ENCODE results near the gene ERF. TPM values are rescaled to one million over a fixed set of nuclear protein-coding genes. Genes with fewer than 3 reads are reported as not detected.
A peak's percentile ranks its signal among the peaks of the same experiment; 100 is the strongest.

ERF gene
- total RNA-seq, 1 experiment from 2014 or later: 96.1 TPM

DNA sequence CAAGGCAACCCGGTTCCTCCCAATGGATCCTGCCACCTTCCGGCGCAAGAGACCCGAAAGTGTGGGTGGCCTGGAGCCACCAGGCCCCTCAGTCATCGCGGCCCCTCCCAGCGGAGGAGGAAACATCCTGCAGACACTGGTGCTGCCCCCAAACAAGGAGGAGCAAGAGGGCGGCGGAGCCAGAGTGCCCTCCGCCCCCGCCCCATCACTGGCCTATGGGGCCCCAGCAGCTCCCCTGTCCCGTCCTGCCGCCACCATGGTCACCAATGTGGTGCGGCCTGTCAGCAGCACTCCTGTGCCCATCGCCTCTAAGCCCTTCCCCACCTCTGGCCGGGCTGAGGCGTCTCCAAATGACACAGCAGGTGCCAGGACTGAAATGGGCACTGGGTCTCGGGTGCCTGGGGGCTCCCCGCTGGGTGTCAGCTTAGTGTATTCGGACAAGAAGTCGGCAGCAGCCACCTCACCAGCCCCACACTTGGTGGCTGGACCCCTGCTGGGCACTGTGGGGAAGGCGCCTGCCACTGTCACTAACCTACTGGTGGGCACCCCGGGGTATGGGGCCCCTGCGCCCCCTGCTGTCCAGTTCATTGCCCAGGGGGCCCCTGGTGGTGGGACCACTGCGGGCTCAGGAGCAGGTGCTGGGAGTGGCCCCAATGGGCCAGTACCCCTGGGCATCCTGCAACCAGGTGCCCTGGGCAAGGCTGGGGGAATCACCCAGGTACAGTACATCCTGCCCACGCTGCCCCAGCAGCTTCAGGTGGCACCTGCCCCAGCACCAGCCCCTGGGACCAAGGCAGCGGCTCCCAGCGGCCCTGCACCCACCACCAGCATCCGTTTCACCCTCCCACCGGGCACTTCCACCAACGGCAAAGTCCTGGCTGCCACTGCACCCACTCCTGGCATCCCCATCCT lies 35.9 kb upstream of the ERF start:
- H3K79me2 ChIP-seq (ENCODE audit: insufficient read depth, low read length): peaks cover 5% of the 10 kb centered on the region; the same call in 1 of the 2 replicates
- TF ChIP-seq, protein P1, sequence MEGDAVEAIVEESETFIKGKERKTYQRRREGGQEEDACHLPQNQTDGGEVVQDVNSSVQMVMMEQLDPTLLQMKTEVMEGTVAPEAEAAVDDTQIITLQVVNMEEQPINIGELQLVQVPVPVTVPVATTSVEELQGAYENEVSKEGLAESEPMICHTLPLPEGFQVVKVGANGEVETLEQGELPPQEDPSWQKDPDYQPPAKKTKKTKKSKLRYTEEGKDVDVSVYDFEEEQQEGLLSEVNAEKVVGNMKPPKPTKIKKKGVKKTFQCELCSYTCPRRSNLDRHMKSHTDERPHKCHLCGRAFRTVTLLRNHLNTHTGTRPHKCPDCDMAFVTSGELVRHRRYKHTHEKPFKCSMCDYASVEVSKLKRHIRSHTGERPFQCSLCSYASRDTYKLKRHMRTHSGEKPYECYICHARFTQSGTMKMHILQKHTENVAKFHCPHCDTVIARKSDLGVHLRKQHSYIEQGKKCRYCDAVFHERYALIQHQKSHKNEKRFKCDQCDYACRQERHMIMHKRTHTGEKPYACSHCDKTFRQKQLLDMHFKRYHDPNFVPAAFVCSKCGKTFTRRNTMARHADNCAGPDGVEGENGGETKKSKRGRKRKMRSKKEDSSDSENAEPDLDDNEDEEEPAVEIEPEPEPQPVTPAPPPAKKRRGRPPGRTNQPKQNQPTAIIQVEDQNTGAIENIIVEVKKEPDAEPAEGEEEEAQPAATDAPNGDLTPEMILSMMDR (IDR thresholded peaks at IDR 0.05 in 2 of 3, conservative IDR thresholded peaks at IDR 0.05 in 1 of 3; ENCODE audit: borderline replicate concordance in 1 of 3, insufficient read depth in 1 of 3, low read depth in 2 of 3, low read length in 2 of 3): peak; percentile 78 to 91 (median 86)
- TF ChIP-seq JUND (IDR thresholded peaks at IDR 0.05): no peak
- H3K27me3 ChIP-seq (ENCODE audit: insufficient read depth, low read length): no peaks in the 10 kb centered on the region
- ATAC-seq (peak; percentile 79), DNase-seq (ENCODE audit: low read depth, low spot score) (no peak)
- no peak overlapping the region for H2AFZ ChIP-seq (ENCODE audit: low read depth, low read length, poor library complexity, severe bottlenecking)
- no TSS peak for BruUV-seq (replicated peaks)
- ChIA-PET CTCF (interaction anchor here (4.2 kb wide), 1 partner anchor 45 kb away, joined by 17 read pairs; no protein-coding TSS in a partner anchor), POLR2A (no interaction called here), RAD21 (ENCODE audit: low non-redundant PET in 1 of 2, low total read pairs in 2 of 2, uncharacterized antibody in 2 of 2, unreplicated experiment in 2 of 2) (no interaction called here)
- no peaks in the 10 kb centered on the region for H3K9me3 ChIP-seq (ENCODE audit: control insufficient read depth in 1 of 2, insufficient read depth in 1 of 2, low read depth in 1 of 2, low read length in 2 of 2)
- H3K9me2 ChIP-seq (ENCODE audit: insufficient read depth): no peaks in the 10 kb centered on the region
- no peak overlapping the region for H3K4me3 ChIP-seq (replicated peaks in 1 of 2; ENCODE audit: low read depth in 1 of 2, low read length in 2 of 2)
- intact Hi-C loops (cut with micrococcal nuclease): no loop called here
- peaks cover 6 to 27% of the 10 kb centered on the region in 2 experiments; a peak in 3 of 4 replicates for H3K4me1 ChIP-seq (ENCODE audit: control insufficient read depth in 1 of 2, insufficient read depth in 2 of 2, low read length in 2 of 2)
- H3K9ac ChIP-seq (ENCODE audit: low read length): no peak overlapping the region
- H3K36me3 ChIP-seq (ENCODE audit: control insufficient read depth in 1 of 2, insufficient read depth in 2 of 2, low read length in 2 of 2): peaks cover 18 to 21% of the 10 kb centered on the region in 2 experiments
- peak overlapping the region; percentile 35; the same call in 1 of the 2 replicates for H3K27ac ChIP-seq (ENCODE audit: low read depth, low read length)
- no peaks in the 10 kb centered on the region for H4K20me1 ChIP-seq (ENCODE audit: insufficient read depth)
- H3K4me2 ChIP-seq (ENCODE audit: low read length): no peak overlapping the region; the same call in 1 of the 2 replicates

- H3K9ac ChIP-seq (ENCODE audit: low read length): no peak overlapping the region
- peaks cover 9 to 31% of the 10 kb centered on the region in 2 experiments; a peak in 3 of 4 replicates for H3K4me1 ChIP-seq (ENCODE audit: control insufficient read depth in 1 of 2, insufficient read depth in 2 of 2, low read length in 2 of 2)
- no peak overlapping the region for H3K4me2 ChIP-seq (ENCODE audit: low read length)
- no peak overlapping the region; the same call in 1 of the 2 replicates for H3K27ac ChIP-seq (ENCODE audit: low read depth, low read length)
- no peaks in the 10 kb centered on the region for H3K27me3 ChIP-seq (ENCODE audit: insufficient read depth, low read length)
- no peak for DNase-seq (ENCODE audit: low read depth, low spot score)
- ATAC-seq: no peak
- no peaks in the 10 kb centered on the region for H3K9me3 ChIP-seq (ENCODE audit: control insufficient read depth in 1 of 2, insufficient read depth in 1 of 2, low read depth in 1 of 2, low read length in 2 of 2)
- CTCF ChIA-PET: interaction anchor here (4.2 kb wide), 1 partner anchor 44 kb away, joined by 17 read pairs; no protein-coding TSS in a partner anchor
- intact Hi-C loops (cut with micrococcal nuclease): no loop called here
- H3K9me2 ChIP-seq (ENCODE audit: insufficient read depth): no peaks in the 10 kb centered on the region
- no peak overlapping the region for H2AFZ ChIP-seq (ENCODE audit: low read depth, low read length, poor library complexity, severe bottlenecking)
- RAD21 ChIA-PET (ENCODE audit: low non-redundant PET in 1 of 2, low total read pairs in 2 of 2, uncharacterized antibody in 2 of 2, unreplicated experiment in 2 of 2): no interaction called here
- peaks cover 18 to 21% of the 10 kb centered on the region in 2 experiments for H3K36me3 ChIP-seq (ENCODE audit: control insufficient read depth in 1 of 2, insufficient read depth in 2 of 2, low read length in 2 of 2)
- no TSS peak for BruUV-seq (replicated peaks)
- H3K79me2 ChIP-seq (ENCODE audit: insufficient read depth, low read length): peaks cover 11% of the 10 kb centered on the region; the same call in 1 of the 2 replicates
- TF ChIP-seq FOSL1 (IDR thresholded peaks at IDR 0.05; ENCODE audit: low read depth) (no peak), CEBPB (IDR thresholded peaks at IDR 0.05; ENCODE audit: low read depth) (no peak), JUND (IDR thresholded peaks at IDR 0.05) (no peak), CBX3 (IDR thresholded peaks at IDR 0.05; ENCODE audit: low read depth) (no peak)
- H4K20me1 ChIP-seq (ENCODE audit: insufficient read depth): no peaks in the 10 kb centered on the region
- no peak overlapping the region for H3K4me3 ChIP-seq (replicated peaks in 1 of 2; ENCODE audit: low read depth in 1 of 2, low read length in 2 of 2)
- POLR2A ChIA-PET: no interaction called here
Measured at GRCh38 chr19:42290136-42290522, 35.2 kb upstream of the ERF start.
